K562 (cell line): ENCODE data around the gene MKNK1. TPM values are rescaled to one million over a fixed set of nuclear protein-coding genes. Genes with fewer than 3 reads are reported as not detected.

Experiments used
- ARHGAP35 ChIP-seq: fragments of 450-650 bp; IDR thresholded peaks from 2 replicates; pipeline ENCODE4 v1.6.1; 2018; ENCODE audit not compliant: partially characterized antibody
- ATF4 ChIP-seq: fragments of 450-650 bp; formaldehyde crosslinking; IDR thresholded peaks from 2 replicates; pipeline ENCODE4 v1.4.0; 2022; ENCODE audit warnings: mild to moderate bottlenecking, moderate library complexity
- BRF1 ChIP-seq: IDR thresholded peaks from 3 replicates; pipeline ENCODE4 v1.6.1; 2011; ENCODE audit warnings: borderline replicate concordance, mild to moderate bottlenecking; ENCODE audit not compliant: insufficient read length; ENCODE audit errors: extremely low read depth
- CEBPB ChIP-seq: fragments of 450-650 bp; IDR thresholded peaks from 2 replicates; pipeline ENCODE4 v1.6.1; 2016; ENCODE audit warnings: missing genetic modification characterization, missing compliant biosample characterization
- ILK ChIP-seq: fragments of 450-650 bp; IDR thresholded peaks from 2 replicates; pipeline ENCODE4 v1.6.1; 2016; ENCODE audit warnings: missing genetic modification characterization, low read depth, mild to moderate bottlenecking, missing compliant biosample characterization, moderate library complexity, borderline replicate concordance
- JUN ChIP-seq, 2 experiments: sonication (generic) in 1 of 2; formaldehyde crosslinking in 1 of 2; IDR thresholded peaks; 2 replicates each; pipeline versions ENCODE4 v1.6.1 to v1.8.0; 2012 to 2022; ENCODE audit warnings: borderline replicate concordance in 2 of 2, mild to moderate bottlenecking in 2 of 2, improper control_type of control experiment in 1 of 2, low read depth in 1 of 2, low read length in 1 of 2, missing genetic modification reagents in 1 of 2
- KLF1 ChIP-seq: fragments of 450-650 bp; IDR thresholded peaks from 2 replicates; pipeline ENCODE4 v1.6.1; 2016; ENCODE audit warnings: missing genetic modification characterization, missing compliant biosample characterization
- MITF ChIP-seq: IDR thresholded peaks from 2 replicates; pipeline ENCODE4 v1.6.1; 2014; ENCODE audit warnings: antibody characterized with exemption
- PYGO2 ChIP-seq: fragments of 450-650 bp; IDR thresholded peaks from 2 replicates; pipeline ENCODE4 v1.6.1; 2016; ENCODE audit warnings: mild to moderate bottlenecking, missing genetic modification characterization, moderate library complexity, missing compliant biosample characterization
- RNF219 ChIP-seq: fragments of 250-450 bp; sonication (Bioruptor Pico); IDR thresholded peaks from 2 replicates; pipeline ENCODE4 v1.5.0; 2022; ENCODE audit warnings: mild to moderate bottlenecking
- SMARCE1 ChIP-seq: fragments of 450-650 bp; IDR thresholded peaks from 2 replicates; pipeline ENCODE4 v1.7.1; 2016; ENCODE audit warnings: mild to moderate bottlenecking
- ZFP91 ChIP-seq: sonication (generic); formaldehyde crosslinking; IDR thresholded peaks from 2 replicates; pipeline ENCODE4 v1.8.0; 2022; ENCODE audit warnings: mild to moderate bottlenecking, missing genetic modification reagents
- ZNF24 ChIP-seq: fragments of 450-650 bp; IDR thresholded peaks from 2 replicates; pipeline ENCODE4 v1.6.1; 2016
- ZNF263 ChIP-seq: sonication (generic); formaldehyde crosslinking; IDR thresholded peaks from 2 replicates; pipeline ENCODE4 v1.8.0; 2022; ENCODE audit warnings: mild to moderate bottlenecking, missing genetic modification reagents, borderline replicate concordance
- ZNF311 ChIP-seq: fragments of 250-450 bp; sonication (Bioruptor Pico); IDR thresholded peaks from 2 replicates; pipeline ENCODE4 v1.4.0; 2020; ENCODE audit warnings: mild to moderate bottlenecking, moderate library complexity
- polyA plus RNA-seq, 8 experiments: library from polyadenylated mRNA; depleted of rRNA in 4 of 8; stranded (reverse) in 5 of 8; unstranded in 3 of 8; fragments of >200 nt; fragmentation: Nextera tagmentation in 2 of 8; fragmentation: Illumina TruSeq in 1 of 8; extraction: Ambion mirVana in 2 of 8; extraction: Trizol in 1 of 8; gene quantifications; 2 replicates each; pipeline versions ENCODE4 v1.2.1 to v1.2.3, GENCODE V29; 2011 to 2014; ENCODE audit warnings: inconsistent platforms in 1 of 8, missing spikeins in 1 of 8
- total RNA-seq, 7 experiments: library from RNA; depleted of rRNA in 6 of 7; stranded (reverse); fragments of >200 nt in 6 of 7; fragmentation: Illumina TruSeq in 2 of 7; extraction: Trizol in 2 of 7; gene quantifications; 2 replicates each; pipeline versions ENCODE4 v1.2.1 to v1.2.3, GENCODE V29; 2011 to 2021; ENCODE audit warnings: low replicate concordance in 1 of 7
- TF ChIP-seq, protein P1 (sequence below): fragments of 250-450 bp; sonication (Bioruptor Pico); IDR thresholded peaks from 2 replicates; pipeline ENCODE4 v1.5.0; 2021
- TF ChIP-seq, protein P2 (sequence below): fragments of 450-650 bp; formaldehyde crosslinking; IDR thresholded peaks from 2 replicates; pipeline ENCODE4 v1.4.0; 2020; ENCODE audit warnings: mild to moderate bottlenecking, moderate library complexity

The MKNK1 gene
- total and polyA plus RNA-seq, 9 of the 15 experiments (the other 6 are each of a cell fraction or from before 2014, with no cell fraction given) = 27.7 to 51.3 (median 43.7) TPM

- TF ChIP-seq ATF4 = peak; percentile 71; the same call in 1 of the 2 replicates
- TF ChIP-seq PYGO2 = no peak; the same call in 1 of the 2 replicates
- no peak for TF ChIP-seq CEBPB (tag)
- TF ChIP-seq ARHGAP35 = no peak
- TF ChIP-seq, protein P1, sequence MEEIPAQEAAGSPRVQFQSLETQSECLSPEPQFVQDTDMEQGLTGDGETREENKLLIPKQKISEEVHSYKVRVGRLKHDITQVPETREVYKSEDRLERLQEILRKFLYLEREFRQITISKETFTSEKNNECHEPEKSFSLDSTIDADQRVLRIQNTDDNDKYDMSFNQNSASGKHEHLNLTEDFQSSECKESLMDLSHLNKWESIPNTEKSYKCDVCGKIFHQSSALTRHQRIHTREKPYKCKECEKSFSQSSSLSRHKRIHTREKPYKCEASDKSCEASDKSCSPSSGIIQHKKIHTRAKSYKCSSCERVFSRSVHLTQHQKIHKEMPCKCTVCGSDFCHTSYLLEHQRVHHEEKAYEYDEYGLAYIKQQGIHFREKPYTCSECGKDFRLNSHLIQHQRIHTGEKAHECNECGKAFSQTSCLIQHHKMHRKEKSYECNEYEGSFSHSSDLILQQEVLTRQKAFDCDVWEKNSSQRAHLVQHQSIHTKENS (CRISPR knock-in tag) = no peak
- peak; percentile 95 for TF ChIP-seq MITF
- TF ChIP-seq ZFP91 (CRISPR knock-in tag) = no peak
- peak; percentile 93 for TF ChIP-seq ZNF263 (CRISPR knock-in tag)
- TF ChIP-seq RNF219 (CRISPR knock-in tag) = no peak
- TF ChIP-seq ZNF311 (CRISPR knock-in tag) = no peak
- TF ChIP-seq, protein P2, sequence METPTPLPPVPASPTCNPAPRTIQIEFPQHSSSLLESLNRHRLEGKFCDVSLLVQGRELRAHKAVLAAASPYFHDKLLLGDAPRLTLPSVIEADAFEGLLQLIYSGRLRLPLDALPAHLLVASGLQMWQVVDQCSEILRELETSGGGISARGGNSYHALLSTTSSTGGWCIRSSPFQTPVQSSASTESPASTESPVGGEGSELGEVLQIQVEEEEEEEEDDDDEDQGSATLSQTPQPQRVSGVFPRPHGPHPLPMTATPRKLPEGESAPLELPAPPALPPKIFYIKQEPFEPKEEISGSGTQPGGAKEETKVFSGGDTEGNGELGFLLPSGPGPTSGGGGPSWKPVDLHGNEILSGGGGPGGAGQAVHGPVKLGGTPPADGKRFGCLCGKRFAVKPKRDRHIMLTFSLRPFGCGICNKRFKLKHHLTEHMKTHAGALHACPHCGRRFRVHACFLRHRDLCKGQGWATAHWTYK (CRISPR knock-in tag) = peak; percentile 73; the same call in 1 of the 2 replicates
- 0 out of 2 replicates have a peak, but pooled peaks have one; percentile 22 for TF ChIP-seq ZNF24
- peak; percentile 95 for TF ChIP-seq SMARCE1
- TF ChIP-seq JUN (IDR thresholded peaks at IDR 0.05; ENCODE audit: borderline replicate concordance, low read depth, low read length) = 0 out of 2 replicates have a peak, but pooled peaks have one; percentile 17
- no peak for TF ChIP-seq JUN (CRISPR knock-in tag; IDR thresholded peaks at IDR 0.05; ENCODE audit: borderline replicate concordance)
- no peak for TF ChIP-seq BRF1
- TF ChIP-seq ILK = no peak
- TF ChIP-seq KLF1 (tag) = 0 out of 2 replicates have a peak, but pooled peaks have one; percentile 20
Observed at GRCh38 chr1:46544561-46545240, 59.4 kb downstream of the MKNK1 start (continued).
